Right lobe of liver (tissue), 6 donors: ENCODE results near the gene IGSF21. TPM values are rescaled to one million over a fixed set of nuclear protein-coding genes. Genes with fewer than 3 reads are reported as not detected.

Experiments
- ATAC-seq, 4 donors: fragments of 200-7000 bp; cut with Tn5 transposase; one replicate each; pipeline ENCODE4 v1.9.1; 2020; ENCODE audit warnings: mild to moderate bottlenecking in 4 of 4, moderate library complexity in 4 of 4
- DNase-seq, 3 donors: peaks; one replicate each; pipeline ENCODE4 v3.0.0-alpha.2; 2020
- H3K27ac ChIP-seq, 3 donors: fragments of 200-600 bp; one replicate each; pipeline ENCODE4 v1.8.0; 2022
- H3K27me3 ChIP-seq, 2 donors: fragments of 200-600 bp; one replicate each; pipeline ENCODE4 v1.8.0; 2022
- H3K36me3 ChIP-seq, 4 donors: fragments of 200-600 bp; sonication (generic) in 1 of 4; one replicate each; pipeline versions ENCODE4 v1.5.1 to v1.8.0; 2017 to 2022; ENCODE audit warnings: control low read depth in 1 of 4
- H3K4me1 ChIP-seq, 4 donors: fragments of 200-600 bp; sonication (generic) in 1 of 4; one replicate each; pipeline versions ENCODE4 v1.5.1 to v1.8.0; 2017 to 2022; ENCODE audit warnings: control low read depth in 1 of 4
- H3K4me3 ChIP-seq, 3 donors: fragments of 200-600 bp; one replicate each; pipeline ENCODE4 v1.8.0; 2022
- H3K9me3 ChIP-seq, 4 donors: fragments of 200-600 bp; sonication (generic) in 1 of 4; one replicate each; pipeline versions ENCODE4 v1.5.1 to v1.8.0; 2017 to 2022; ENCODE audit warnings: control low read depth in 1 of 4
- CTCF ChIP-seq, 4 donors: fragments of 200-600 bp in 3 of 4; fragments of 450-650 bp in 1 of 4; IDR thresholded peaks; one replicate each; pipeline versions ENCODE4 v1.5.1 to v1.8.0; 2016 to 2022; ENCODE audit warnings: antibody characterized with exemption in 4 of 4, mild to moderate bottlenecking in 2 of 4
- POLR2A ChIP-seq: fragments of 450-650 bp; IDR thresholded peaks from one replicate; pipeline ENCODE4 v1.6.1; 2017; ENCODE audit warnings: antibody characterized with exemption, mild to moderate bottlenecking
- WGBS: methylation state at CpG from one replicate; pipeline ENCODE4 v1.1.6; 2018; ENCODE audit warnings: low coverage, low lambda C conversion rate; ENCODE audit not compliant: insufficient coverage; ENCODE audit errors: missing lambda C conversion rate; 5-methylcytosine and 5-hydroxymethylcytosine counted together
- intact Hi-C, 2 donors: fragments of 100-400 bp; cut with DNase I; formaldehyde crosslinking; loops; one replicate each; pipeline versions ENCODE4 v1.11.2 to v1.14.1; 2022
- total RNA-seq, 6 experiments: library from RNA; depleted of rRNA in 2 of 6; stranded (reverse); fragments of >200 nt in 2 of 6; fragmentation: NEBNext Ultra II Directional in 3 of 6; extraction: Animal tissue kit (Norgen Biotek cat#: 25700) in 3 of 6; gene quantifications; one replicate each; pipeline versions ENCODE4 v1.1.0 to v1.2.4, GENCODE V29; 2016 to 2023
- donor health status: DM: no; HTN: yes; CAD: no.
- donor health status: DM: no; HTN: no; CAD: no.
- donor health status: DM: no; HTN: no; CAD: no.
- donor health status: DM: no; HTN: yes; CAD: no.
- donor health status: DM: no; HTN: yes; CAD: no.

Gene IGSF21
- total RNA-seq, 6 experiments from 2014 or later = 0.34 to 2.0 (median 0.71) TPM

- no peak overlapping the region for H3K27ac ChIP-seq
- TF ChIP-seq POLR2A = no peak
- TF ChIP-seq CTCF (IDR thresholded peaks at IDR 0.05) = no peak
- ATAC-seq = no peak
- H3K4me3 ChIP-seq = no peak overlapping the region
- H3K36me3 ChIP-seq = no peaks in the 10 kb centered on the region
- intact Hi-C loops = no loop called here
- 55% methylated on average over 4 of the region's 6 CpGs for WGBS
- no peak for DNase-seq
- no peaks in the 10 kb centered on the region for H3K4me1 ChIP-seq
- no peaks in the 10 kb centered on the region for H3K27me3 ChIP-seq
- H3K9me3 ChIP-seq = no peaks in the 10 kb centered on the region
Observed at GRCh38 chr1:18373151-18373550, 265.6 kb downstream of the IGSF21 start.

GRCh38 chr1:18373882-18374493, 266.4 kb downstream of the IGSF21 start:
- ATAC-seq (no peak), DNase-seq (no peak)
- Histone ChIP-seq H3K27me3 (no peaks in the 10 kb centered on the region), H3K9me3 (no peaks in the 10 kb centered on the region), H3K4me3 (no peak overlapping the region), H3K27ac (no peak overlapping the region), H3K4me1 (no peaks in the 10 kb centered on the region), H3K36me3 (no peaks in the 10 kb centered on the region)
- TF ChIP-seq POLR2A (no peak), CTCF (IDR thresholded peaks at IDR 0.05) (peak in 2 of 4 donors; percentile 15 to 32)
- intact Hi-C loops = no loop called here
- WGBS = 38% methylated on average over 7 of the region's 14 CpGs

GRCh38 chr1:18376661-18377060, 269.1 kb downstream of the IGSF21 start:
- 91% methylated on average over 11 of the region's 24 CpGs for WGBS

GRCh38 chr1:18380288-18380687, 272.7 kb downstream of the IGSF21 start:
- H3K9me3 ChIP-seq = no peaks in the 10 kb centered on the region
- no peak for DNase-seq
- no peak overlapping the region for H3K4me3 ChIP-seq
- intact Hi-C loops = no loop called here
- no peak for ATAC-seq
- H3K27ac ChIP-seq = no peak overlapping the region
- H3K4me1 ChIP-seq = no peaks in the 10 kb centered on the region
- no peaks in the 10 kb centered on the region for H3K36me3 ChIP-seq
- no peak for TF ChIP-seq POLR2A
- no peaks in the 10 kb centered on the region for H3K27me3 ChIP-seq

More at GRCh38 chr1:18376661-18377060, 269.1 kb downstream of the IGSF21 start:
- TF ChIP-seq CTCF (IDR thresholded peaks at IDR 0.05) (no peak), POLR2A (no peak)
- Histone ChIP-seq H3K27me3 (no peaks in the 10 kb centered on the region), H3K4me1 (no peaks in the 10 kb centered on the region), H3K27ac (no peak overlapping the region), H3K36me3 (no peaks in the 10 kb centered on the region), H3K4me3 (no peak overlapping the region), H3K9me3 (no peaks in the 10 kb centered on the region)
- ATAC-seq (no peak), DNase-seq (no peak)
- intact Hi-C loops = no loop called here

- no peaks in the 10 kb centered on the region for H3K9me3 ChIP-seq
- ATAC-seq (no peak), DNase-seq (no peak)
- no peak overlapping the region for H3K27ac ChIP-seq
- no peaks in the 10 kb centered on the region for H3K4me1 ChIP-seq
- no peaks in the 10 kb centered on the region for H3K27me3 ChIP-seq
- no peak for TF ChIP-seq CTCF (IDR thresholded peaks at IDR 0.05)
- TF ChIP-seq POLR2A = no peak
- no peak overlapping the region for H3K4me3 ChIP-seq
- H3K36me3 ChIP-seq = no peaks in the 10 kb centered on the region
- 45% methylated on average over 5 of the region's 5 CpGs for WGBS
- intact Hi-C loops = no loop called here
Observed at GRCh38 chr1:18384059-18384458, 276.5 kb downstream of the IGSF21 start.
